ENCODE measurements around the gene TIMP3.

TIMP3 gene

DNA sequence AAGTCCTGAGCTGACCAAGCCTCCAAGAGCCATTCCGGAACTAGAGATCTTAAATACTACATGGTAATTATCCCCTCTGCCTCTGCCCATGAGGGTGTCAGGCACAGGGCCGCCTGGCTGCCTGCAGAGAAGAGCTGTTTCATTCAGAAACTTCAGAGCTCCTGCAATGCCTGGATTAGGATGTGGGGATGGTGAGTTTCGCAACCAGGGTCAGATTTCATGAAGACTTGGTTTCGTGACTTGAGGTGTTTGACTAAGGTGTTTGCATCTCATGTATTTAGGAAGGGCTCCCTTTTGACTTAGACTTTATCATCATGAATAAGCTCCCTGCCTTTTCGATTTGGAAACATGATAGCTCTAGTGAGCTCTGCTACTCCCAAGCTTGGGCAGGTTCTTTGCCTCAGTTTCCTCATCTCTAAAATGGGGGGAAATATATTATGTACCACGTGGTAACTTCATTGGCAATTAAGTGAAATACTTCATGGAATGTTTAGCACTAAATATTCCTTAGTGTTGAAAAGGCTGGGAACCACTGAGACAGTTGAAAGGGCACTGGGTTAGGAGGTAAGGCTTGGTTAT, 9.1 kb downstream of the TIMP3 start:
- TF ChIP-seq, protein P1, sequence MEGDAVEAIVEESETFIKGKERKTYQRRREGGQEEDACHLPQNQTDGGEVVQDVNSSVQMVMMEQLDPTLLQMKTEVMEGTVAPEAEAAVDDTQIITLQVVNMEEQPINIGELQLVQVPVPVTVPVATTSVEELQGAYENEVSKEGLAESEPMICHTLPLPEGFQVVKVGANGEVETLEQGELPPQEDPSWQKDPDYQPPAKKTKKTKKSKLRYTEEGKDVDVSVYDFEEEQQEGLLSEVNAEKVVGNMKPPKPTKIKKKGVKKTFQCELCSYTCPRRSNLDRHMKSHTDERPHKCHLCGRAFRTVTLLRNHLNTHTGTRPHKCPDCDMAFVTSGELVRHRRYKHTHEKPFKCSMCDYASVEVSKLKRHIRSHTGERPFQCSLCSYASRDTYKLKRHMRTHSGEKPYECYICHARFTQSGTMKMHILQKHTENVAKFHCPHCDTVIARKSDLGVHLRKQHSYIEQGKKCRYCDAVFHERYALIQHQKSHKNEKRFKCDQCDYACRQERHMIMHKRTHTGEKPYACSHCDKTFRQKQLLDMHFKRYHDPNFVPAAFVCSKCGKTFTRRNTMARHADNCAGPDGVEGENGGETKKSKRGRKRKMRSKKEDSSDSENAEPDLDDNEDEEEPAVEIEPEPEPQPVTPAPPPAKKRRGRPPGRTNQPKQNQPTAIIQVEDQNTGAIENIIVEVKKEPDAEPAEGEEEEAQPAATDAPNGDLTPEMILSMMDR (conservative IDR thresholded peaks at IDR 0.05), result no peak
- H3K27ac ChIP-seq, result no peak overlapping the region

DNA sequence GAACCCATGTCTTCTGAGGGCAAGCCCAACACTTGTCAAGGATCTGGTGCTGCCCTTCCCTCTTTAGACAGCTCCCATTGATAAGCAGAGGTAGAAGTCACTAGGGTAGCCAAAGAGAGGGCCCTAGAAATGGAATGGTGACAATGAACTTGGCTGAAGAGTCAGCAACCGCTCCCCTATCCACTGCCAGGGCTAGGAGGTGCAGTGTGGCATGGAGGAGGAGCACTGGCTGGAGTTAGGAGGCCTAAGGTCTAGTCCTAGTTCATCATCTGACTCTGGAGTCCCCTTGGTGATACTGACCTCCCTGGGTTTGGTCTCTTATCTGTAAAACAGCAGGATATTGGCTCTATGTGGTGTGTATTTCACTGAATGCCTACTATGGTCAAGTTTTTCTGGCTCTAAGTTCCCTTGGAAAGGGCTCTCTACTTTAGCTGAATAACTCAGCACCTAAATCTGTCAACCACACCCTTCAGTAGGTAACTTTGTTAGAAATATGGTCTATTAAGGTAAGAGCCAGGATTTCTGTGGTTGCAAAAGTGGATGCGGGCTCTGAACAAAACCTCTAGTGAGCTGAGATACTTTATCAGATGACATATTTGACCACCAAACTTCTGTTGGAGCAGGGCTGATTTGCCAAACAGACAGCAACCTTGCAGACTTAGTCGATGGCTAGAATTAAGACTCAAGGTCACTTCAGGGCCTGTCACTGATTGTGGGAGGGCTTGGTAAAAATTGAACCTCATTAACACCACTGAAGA, 10.5 kb downstream of the TIMP3 start:
- no peak overlapping the region for H3K27ac ChIP-seq

DNA sequence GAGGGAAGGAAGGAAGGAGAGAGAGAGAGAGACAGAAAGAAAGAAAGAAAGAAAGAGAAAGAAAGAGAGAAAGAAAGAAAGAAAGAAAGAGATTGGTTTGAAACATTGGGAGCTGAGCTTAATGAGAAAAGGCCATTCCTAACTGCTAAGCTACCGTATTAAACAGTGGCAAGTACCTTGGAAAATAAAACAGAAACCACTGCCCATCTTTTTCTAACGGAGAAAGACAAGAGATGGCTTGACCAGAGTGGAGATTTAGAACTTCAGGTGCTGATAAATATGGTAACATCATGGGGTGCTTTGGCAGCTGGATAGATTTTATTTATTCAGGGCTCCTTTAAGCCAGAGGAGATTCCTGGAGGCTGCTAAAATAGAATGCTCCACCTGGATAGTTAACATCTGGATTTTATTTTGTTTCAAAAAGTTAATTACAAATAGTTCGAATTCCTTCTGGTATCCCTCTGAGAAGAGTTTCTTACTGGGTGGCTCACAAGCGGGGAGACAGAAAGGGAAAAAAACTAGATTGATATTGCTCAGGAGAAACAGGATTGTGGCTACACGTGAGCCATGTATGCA, 12.9 kb downstream of the TIMP3 start:
- TF ChIP-seq, protein P1 (conservative IDR thresholded peaks at IDR 0.05), result no peak
- no peak overlapping the region for H3K27ac ChIP-seq

More for the DNA sequence above, 10.5 kb downstream of the TIMP3 start:
- TF ChIP-seq, protein P1 (conservative IDR thresholded peaks at IDR 0.05), result no peak

DNA sequence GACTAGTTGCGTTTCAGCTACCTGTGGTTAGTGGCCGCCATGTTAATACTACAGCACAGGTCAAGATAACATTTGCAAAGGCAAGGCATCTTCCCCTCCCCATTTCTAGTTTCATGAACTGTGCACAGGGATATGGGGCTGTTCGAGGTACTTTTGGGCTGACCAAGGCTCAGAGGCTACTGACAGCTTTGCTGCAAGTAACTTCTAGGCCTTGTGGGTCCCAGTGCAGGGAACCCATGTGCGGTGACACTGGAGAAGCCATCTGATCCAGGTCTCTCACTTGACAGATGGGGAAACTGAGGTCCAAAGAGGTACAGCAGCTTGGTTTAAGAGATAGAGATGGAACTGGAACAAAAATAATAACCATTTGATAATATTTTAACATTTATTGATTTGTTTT, 13.6 kb downstream of the TIMP3 start:
- TF ChIP-seq, protein P1 (conservative IDR thresholded peaks at IDR 0.05), result no peak
- H3K27ac ChIP-seq, result no peak overlapping the region

DNA sequence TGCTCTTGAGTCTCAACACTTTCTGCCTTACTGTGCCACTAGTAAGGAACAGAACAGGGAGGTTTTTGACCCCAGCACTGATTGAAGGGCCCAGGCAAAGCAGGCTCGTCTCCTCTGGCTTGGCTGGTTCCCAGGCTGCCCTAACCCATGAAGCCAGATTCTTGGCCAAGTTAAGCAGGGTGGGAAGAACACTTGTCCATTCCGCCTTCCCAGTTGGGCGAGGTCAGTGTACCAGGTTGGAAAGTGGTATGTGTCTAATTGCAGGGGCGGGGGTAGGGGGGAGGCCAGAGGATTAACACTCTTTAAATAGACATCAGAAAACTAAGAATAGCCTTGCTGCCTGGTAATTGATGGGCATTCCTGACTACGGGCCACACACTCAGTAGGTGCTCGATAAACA, 14.4 kb downstream of the TIMP3 start:
- TF ChIP-seq, protein P1 (conservative IDR thresholded peaks at IDR 0.05), result no peak
- H3K27ac ChIP-seq, result no peak overlapping the region

DNA sequence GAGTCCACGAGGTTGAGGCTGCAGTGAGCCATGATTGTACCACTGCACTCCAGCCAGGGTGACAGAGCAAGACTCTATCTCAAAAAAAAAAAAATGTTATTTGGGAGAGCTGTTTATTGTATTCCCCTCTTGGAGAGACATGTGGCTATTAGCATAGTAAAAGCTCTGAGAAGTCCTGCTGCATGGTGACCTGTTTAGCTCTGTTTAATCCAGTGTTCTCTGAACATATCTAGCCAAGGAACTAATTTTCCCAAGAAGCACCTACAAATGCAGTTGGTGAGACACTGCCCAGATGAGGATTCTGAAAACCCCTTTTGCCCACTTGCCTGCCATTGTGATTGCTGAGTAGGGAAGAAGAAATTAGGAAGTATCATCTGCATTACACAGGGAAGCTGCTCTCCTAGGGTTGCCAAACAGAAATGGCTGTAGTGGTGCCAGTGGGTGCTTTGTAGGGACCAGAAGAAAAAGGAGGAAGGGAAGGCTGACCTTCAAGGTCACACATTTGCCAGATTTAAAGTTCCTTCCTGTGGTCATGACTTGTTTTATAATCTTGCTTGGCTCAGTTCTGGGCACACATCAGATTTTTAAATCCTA, 15.7 kb downstream of the TIMP3 start:
- H3K27ac ChIP-seq, result no peak overlapping the region
- TF ChIP-seq, protein P1 (conservative IDR thresholded peaks at IDR 0.05), result no peak

DNA sequence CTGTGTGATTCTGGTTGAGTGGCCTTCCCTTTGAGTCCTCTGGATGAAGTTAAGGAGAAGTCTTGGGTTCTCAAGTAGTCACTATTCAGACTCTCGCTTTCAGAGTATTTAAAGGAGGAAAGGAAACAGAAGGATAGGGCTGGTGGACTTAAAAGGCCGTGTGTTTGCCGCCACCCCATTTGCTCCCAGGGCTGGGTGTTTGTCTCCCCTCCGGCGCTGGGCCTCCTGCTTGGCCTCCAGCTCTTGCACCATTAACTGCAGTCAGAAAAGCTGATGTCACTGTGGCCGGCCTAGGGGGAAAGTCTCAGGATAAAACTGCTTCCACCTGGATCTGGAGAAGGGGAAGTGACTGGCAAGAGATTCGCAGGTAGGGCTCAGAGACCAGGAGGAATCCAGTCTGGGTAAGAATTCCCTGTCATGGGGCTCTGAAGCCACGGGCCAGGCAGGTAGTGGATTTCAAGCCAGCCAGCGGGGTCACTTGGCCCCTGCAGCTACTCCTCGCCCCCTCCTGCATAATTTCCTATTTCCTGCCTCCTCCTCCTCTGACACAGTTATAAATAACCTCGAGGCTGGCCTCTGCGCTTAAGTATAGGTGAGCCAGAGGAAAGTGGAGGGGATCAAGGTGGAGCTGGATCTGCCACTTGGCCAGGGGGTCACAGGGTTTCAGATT, 17.1 kb downstream of the TIMP3 start:
- TF ChIP-seq, protein P1 (conservative IDR thresholded peaks at IDR 0.05), result no peak
- no peak overlapping the region for H3K27ac ChIP-seq

Measured in VCaP (cell line).